GM12878 (cell line): Measurements from ENCODE around the gene TUBA3C. TPM values are rescaled to one million over a fixed set of nuclear protein-coding genes. Genes with fewer than 3 reads are reported as not detected.

Source experiments
- ATAC-seq: fragments of 200-7000 bp; cut with Tn5 transposase; 3 replicates; pipeline ENCODE4 v1.9.1; 2020; ENCODE audit warnings: mild to moderate bottlenecking, moderate library complexity
- BruUV-seq: library from RNA; stranded (reverse); fragments of 400-500 nt; replicated peaks from 2 replicates; lab custom pipeline; 2021; lab: Mats Ljungman, UMichigan
- CTCF ChIA-PET: fragments of 300-600 bp; sonication (Branson Sonifier 250); formaldehyde crosslinking; extraction: SDS; loops from one replicate; lab custom pipeline; 2021; ENCODE audit warnings: inconsistent platforms; lab: Yijun Ruan, JAX
- POLR2A ChIA-PET: fragments of 350-600 bp; formaldehyde crosslinking; extraction: SDS; loops from one replicate; lab custom pipeline; 2021; ENCODE audit warnings: inconsistent platforms; lab: Charles Lee
- RAD21 ChIA-PET: fragments of 300-600 bp; sonication (Branson Sonifier 250); formaldehyde crosslinking; loops from one replicate; lab custom pipeline; 2023; ENCODE audit warnings: antibody characterized with exemption; ENCODE audit not compliant: unreplicated experiment; lab: Charles Lee
- SMC1A ChIA-PET: fragments of 300-600 bp; sonication (Branson Sonifier 250); formaldehyde crosslinking; loops from one replicate; lab custom pipeline; 2023; ENCODE audit not compliant: unreplicated experiment, uncharacterized antibody; lab: Charles Lee
- DNase-seq: peaks from one replicate; pipeline ENCODE4 v3.0.0-alpha.2; 2011; ENCODE audit warnings: low read depth, low spot score
- FAIRE-seq: peaks from 3 replicates; lab custom pipeline; 2011; peaks lifted over from hg19 to GRCh38; lab: Jason Lieb, UNC
- H2AFZ ChIP-seq: 2 replicates; pipeline ENCODE4 v1.6.0; 2011; ENCODE audit warnings: low read depth, low read length, control low read depth; ENCODE audit not compliant: control insufficient read depth
- H3K27ac ChIP-seq: 2 replicates; pipeline ENCODE4 v1.5.1; 2011; ENCODE audit warnings: control low read depth; ENCODE audit not compliant: control insufficient read depth, insufficient read depth
- H3K27me3 ChIP-seq, 2 experiments: replicated peaks in 1 of 2; 2 replicates each; pipeline versions ENCODE4 v1.6.0 to v1.6.1; 2011; ENCODE audit warnings: low read length in 1 of 2; ENCODE audit not compliant: control insufficient read depth in 2 of 2, insufficient read depth in 2 of 2
- H3K36me3 ChIP-seq, 2 experiments: 2 replicates each; pipeline ENCODE4 v1.5.1; 2011; ENCODE audit warnings: low read length in 1 of 2; ENCODE audit not compliant: control insufficient read depth in 2 of 2, insufficient read depth in 2 of 2
- H3K4me1 ChIP-seq: 2 replicates; pipeline ENCODE4 v1.6.1; 2011; ENCODE audit warnings: mild to moderate bottlenecking, low read length, moderate library complexity, mixed read lengths; ENCODE audit not compliant: control insufficient read depth, insufficient read depth
- H3K4me2 ChIP-seq: 2 replicates; pipeline ENCODE4 v1.6.0; 2011; ENCODE audit warnings: control low read depth; ENCODE audit not compliant: control insufficient read depth, insufficient read depth
- H3K4me3 ChIP-seq: fragments of 200-600 bp; sonication (generic); 2 replicates; pipeline ENCODE4 v1.5.1; 2016
- H3K79me2 ChIP-seq: 2 replicates; pipeline ENCODE4 v1.6.0; 2011; ENCODE audit warnings: low read length; ENCODE audit not compliant: control insufficient read depth, insufficient read depth
- H3K9ac ChIP-seq: 2 replicates; pipeline ENCODE4 v1.8.0; 2011; ENCODE audit warnings: low read length, control low read depth, mixed read lengths; ENCODE audit not compliant: control insufficient read depth, insufficient read depth
- H3K9me3 ChIP-seq: replicated peaks from 3 replicates; pipeline ENCODE4 v1.5.1; 2011; ENCODE audit warnings: mild to moderate bottlenecking, low read length; ENCODE audit not compliant: control insufficient read depth, insufficient read depth
- H4K20me1 ChIP-seq: 2 replicates; pipeline ENCODE4 v1.6.0; 2011; ENCODE audit not compliant: control insufficient read depth, insufficient read depth
- BHLHE40 ChIP-seq, 2 experiments: fragments of 450-650 bp in 1 of 2; IDR thresholded peaks; 2 replicates each; pipeline ENCODE4 v1.6.1; 2011 to 2017; ENCODE audit warnings: low read depth in 2 of 2, borderline replicate concordance in 1 of 2, improper control_type of control experiment in 1 of 2, low read length in 1 of 2, mild to moderate bottlenecking in 1 of 2
- ETV6 ChIP-seq, 2 experiments: fragments of 450-650 bp in 1 of 2; IDR thresholded peaks in 1 of 2; conservative IDR thresholded peaks in 1 of 2; 2 replicates each; pipeline ENCODE4 v1.6.1; 2014; ENCODE audit warnings: antibody characterized with exemption in 1 of 2, borderline replicate concordance in 1 of 2, low read depth in 1 of 2, mild to moderate bottlenecking in 1 of 2, moderate library complexity in 1 of 2
- MEF2A ChIP-seq: IDR thresholded peaks from 2 replicates; pipeline ENCODE4 v1.6.1; 2011; ENCODE audit warnings: low read depth, mild to moderate bottlenecking, low read length, moderate library complexity; ENCODE audit not compliant: insufficient read depth
- MXI1 ChIP-seq: fragments of 150-350 bp; IDR thresholded peaks from 2 replicates; pipeline ENCODE4 v1.6.1; 2011; ENCODE audit warnings: low read depth, mild to moderate bottlenecking, inconsistent platforms, low read length, improper control_type of control experiment
- PAX5 ChIP-seq: IDR thresholded peaks from 2 replicates; pipeline ENCODE4 v1.6.1; 2011; ENCODE audit warnings: low read depth, low read length, borderline replicate concordance
- RELA ChIP-seq: fragments of 450-650 bp; IDR thresholded peaks from 2 replicates; pipeline ENCODE4 v1.8.0; 2014; ENCODE audit warnings: borderline replicate concordance; ENCODE audit not compliant: partially characterized antibody
- RUNX3 ChIP-seq: IDR thresholded peaks from 2 replicates; pipeline ENCODE4 v1.6.1; 2012; ENCODE audit warnings: low read length, inconsistent platforms
- SIX5 ChIP-seq: IDR thresholded peaks from 2 replicates; pipeline ENCODE4 v1.6.1; 2011; ENCODE audit warnings: mild to moderate bottlenecking, low read depth, low read length, moderate library complexity; ENCODE audit not compliant: severe bottlenecking
- WGBS: methylation state at CpG from one replicate; pipeline ENCODE4 v1.1.6; 2016; ENCODE audit warnings: low lambda C conversion rate; ENCODE audit not compliant: insufficient replicate concordance, insufficient coverage; ENCODE audit errors: missing lambda C conversion rate; 5-methylcytosine and 5-hydroxymethylcytosine counted together
- in situ Hi-C: fragments of 300-500 bp; cut with MboI; formaldehyde crosslinking; loops from 9 replicates; pipeline ENCODE4 v1.14.3; 2018; ENCODE audit warnings: mixed read lengths
- intact Hi-C: fragments of 100-400 bp; cut with micrococcal nuclease; formaldehyde crosslinking; loops from one replicate; pipeline ENCODE4 v1.14.2; 2022; ENCODE audit not compliant: unreplicated experiment
- polyA plus RNA-seq, 11 experiments: library from polyadenylated mRNA; depleted of rRNA in 4 of 11; unstranded in 6 of 11; stranded (reverse) in 5 of 11; fragments of >200 nt; fragmentation: Nextera tagmentation in 4 of 11; fragmentation: Illumina TruSeq in 1 of 11; extraction: Ambion mirVana in 4 of 11; extraction: Trizol in 1 of 11; gene quantifications; 1 replicate in 1 of 11; 2 replicates in 10 of 11; pipeline versions ENCODE4 v1.2.1 to v1.2.3, GENCODE V29; 2011 to 2016; ENCODE audit warnings: inconsistent platforms in 2 of 11, missing spikeins in 2 of 11, low read depth in 1 of 11
- total RNA-seq, 4 experiments: library from RNA; depleted of rRNA in 3 of 4; stranded (reverse); fragments of >200 nt in 3 of 4; fragmentation: Illumina TruSeq in 1 of 4; extraction: Trizol in 1 of 4; gene quantifications; 2 replicates each; pipeline versions ENCODE4 v1.2.1 to v1.2.3, GENCODE V29; 2013 to 2021
- TF ChIP-seq, protein P1 (sequence below), 3 experiments: IDR thresholded peaks in 2 of 3; conservative IDR thresholded peaks in 1 of 3; 2 replicates each; pipeline ENCODE4 v1.5.1; 2011; ENCODE audit warnings: low read depth in 3 of 3, low read length in 3 of 3, mild to moderate bottlenecking in 3 of 3, control low read depth in 2 of 3, moderate library complexity in 2 of 3, inconsistent platforms in 1 of 3, mixed read lengths in 1 of 3; ENCODE audit not compliant: control insufficient read depth in 2 of 3, insufficient read depth in 1 of 3; ENCODE audit errors: extremely low read depth in 1 of 3
- TF ChIP-seq, protein P2 (sequence below): IDR thresholded peaks from 2 replicates; pipeline ENCODE4 v1.6.1; 2012; ENCODE audit warnings: low read depth, low read length, improper control_type of control experiment
- TF ChIP-seq, protein P3 (sequence below): IDR thresholded peaks from 2 replicates; pipeline ENCODE4 v1.6.1; 2011; ENCODE audit warnings: borderline replicate concordance, low read depth, mild to moderate bottlenecking, moderate library complexity, mixed read lengths, low read length; ENCODE audit not compliant: insufficient read depth; ENCODE audit errors: extremely low read length
- TF ChIP-seq, protein P4 (sequence below): fragments of 450-650 bp; conservative IDR thresholded peaks from 2 replicates; pipeline ENCODE4 v1.6.1; 2017; ENCODE audit warnings: mild to moderate bottlenecking, moderate library complexity

TUBA3C gene
- total and polyA plus RNA-seq, 10 of the 15 experiments (the other 5 are each of a cell fraction or from before 2014, with no cell fraction given): 0.04 to 4.5 (median 0.31) TPM; not detected in 5

DNA sequence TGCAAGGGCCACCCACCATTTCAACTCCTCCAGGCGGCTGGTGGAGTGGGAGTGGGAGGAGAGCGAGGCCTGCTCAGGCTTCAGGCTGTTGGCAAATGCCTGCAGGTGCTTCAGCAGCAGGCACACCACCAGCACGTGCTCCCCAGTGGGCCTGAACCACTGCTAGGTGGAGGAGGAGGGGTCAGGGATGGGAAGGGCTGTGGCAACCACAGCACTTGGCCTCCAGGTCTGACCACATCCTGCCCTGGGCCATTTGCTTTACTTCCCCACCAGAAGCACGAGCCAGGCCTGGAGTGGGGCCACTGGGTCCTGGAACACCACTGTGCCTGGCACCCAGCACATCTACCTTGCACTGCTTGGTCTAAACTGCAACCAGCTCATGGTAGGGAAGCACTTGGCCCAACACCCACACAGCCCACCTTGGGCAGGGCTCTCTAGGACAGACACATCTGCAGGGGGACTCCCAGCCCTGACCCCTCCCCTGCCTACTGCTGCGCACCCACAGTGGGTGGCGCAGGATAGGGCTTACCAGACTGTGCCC, 26.2 kb downstream of the TUBA3C start:
- FAIRE-seq: no peak
- no peak overlapping the region for H3K9ac ChIP-seq
- no peak overlapping the region for H2AFZ ChIP-seq
- H3K9me3 ChIP-seq: no peaks in the 10 kb centered on the region; the same call in 2 of the 3 replicates
- intact Hi-C loops: no loop called here
- no peaks in the 10 kb centered on the region for H3K27me3 ChIP-seq
- H3K4me1 ChIP-seq: no peaks in the 10 kb centered on the region
- no peak overlapping the region for H3K27ac ChIP-seq
- DNase-seq: no peak
- H3K36me3 ChIP-seq: no peaks in the 10 kb centered on the region
- 18% methylated on average over 6 of the region's 6 CpGs for WGBS
- H3K4me3 ChIP-seq: no peak overlapping the region
- H4K20me1 ChIP-seq: no peaks in the 10 kb centered on the region
- TF ChIP-seq MXI1: no peak
- peak; percentile 21 to 81; a peak in 2 of 4 replicates for TF ChIP-seq BHLHE40 (IDR thresholded peaks at IDR 0.05; ENCODE audit: borderline replicate concordance in 1 of 2, low read depth in 2 of 2, low read length in 1 of 2)
- TF ChIP-seq MEF2A: no peak
- TF ChIP-seq, protein P1, sequence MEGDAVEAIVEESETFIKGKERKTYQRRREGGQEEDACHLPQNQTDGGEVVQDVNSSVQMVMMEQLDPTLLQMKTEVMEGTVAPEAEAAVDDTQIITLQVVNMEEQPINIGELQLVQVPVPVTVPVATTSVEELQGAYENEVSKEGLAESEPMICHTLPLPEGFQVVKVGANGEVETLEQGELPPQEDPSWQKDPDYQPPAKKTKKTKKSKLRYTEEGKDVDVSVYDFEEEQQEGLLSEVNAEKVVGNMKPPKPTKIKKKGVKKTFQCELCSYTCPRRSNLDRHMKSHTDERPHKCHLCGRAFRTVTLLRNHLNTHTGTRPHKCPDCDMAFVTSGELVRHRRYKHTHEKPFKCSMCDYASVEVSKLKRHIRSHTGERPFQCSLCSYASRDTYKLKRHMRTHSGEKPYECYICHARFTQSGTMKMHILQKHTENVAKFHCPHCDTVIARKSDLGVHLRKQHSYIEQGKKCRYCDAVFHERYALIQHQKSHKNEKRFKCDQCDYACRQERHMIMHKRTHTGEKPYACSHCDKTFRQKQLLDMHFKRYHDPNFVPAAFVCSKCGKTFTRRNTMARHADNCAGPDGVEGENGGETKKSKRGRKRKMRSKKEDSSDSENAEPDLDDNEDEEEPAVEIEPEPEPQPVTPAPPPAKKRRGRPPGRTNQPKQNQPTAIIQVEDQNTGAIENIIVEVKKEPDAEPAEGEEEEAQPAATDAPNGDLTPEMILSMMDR (IDR thresholded peaks at IDR 0.05 in 2 of 3, conservative IDR thresholded peaks at IDR 0.05 in 1 of 3; ENCODE audit: control insufficient read depth in 2 of 3, extremely low read depth in 1 of 3, insufficient read depth in 1 of 3, low read depth in 3 of 3, low read length in 3 of 3): no peak
- TF ChIP-seq RELA: no peak
- TF ChIP-seq, protein P2, sequence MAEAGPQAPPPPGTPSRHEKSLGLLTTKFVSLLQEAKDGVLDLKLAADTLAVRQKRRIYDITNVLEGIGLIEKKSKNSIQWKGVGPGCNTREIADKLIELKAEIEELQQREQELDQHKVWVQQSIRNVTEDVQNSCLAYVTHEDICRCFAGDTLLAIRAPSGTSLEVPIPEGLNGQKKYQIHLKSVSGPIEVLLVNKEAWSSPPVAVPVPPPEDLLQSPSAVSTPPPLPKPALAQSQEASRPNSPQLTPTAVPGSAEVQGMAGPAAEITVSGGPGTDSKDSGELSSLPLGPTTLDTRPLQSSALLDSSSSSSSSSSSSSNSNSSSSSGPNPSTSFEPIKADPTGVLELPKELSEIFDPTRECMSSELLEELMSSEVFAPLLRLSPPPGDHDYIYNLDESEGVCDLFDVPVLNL: no peak
- TF ChIP-seq, protein P3, sequence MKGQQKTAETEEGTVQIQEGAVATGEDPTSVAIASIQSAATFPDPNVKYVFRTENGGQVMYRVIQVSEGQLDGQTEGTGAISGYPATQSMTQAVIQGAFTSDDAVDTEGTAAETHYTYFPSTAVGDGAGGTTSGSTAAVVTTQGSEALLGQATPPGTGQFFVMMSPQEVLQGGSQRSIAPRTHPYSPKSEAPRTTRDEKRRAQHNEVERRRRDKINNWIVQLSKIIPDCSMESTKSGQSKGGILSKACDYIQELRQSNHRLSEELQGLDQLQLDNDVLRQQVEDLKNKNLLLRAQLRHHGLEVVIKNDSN: no peak
- TF ChIP-seq SIX5: no peak
- no peak for TF ChIP-seq PAX5
- TF ChIP-seq, protein P4, sequence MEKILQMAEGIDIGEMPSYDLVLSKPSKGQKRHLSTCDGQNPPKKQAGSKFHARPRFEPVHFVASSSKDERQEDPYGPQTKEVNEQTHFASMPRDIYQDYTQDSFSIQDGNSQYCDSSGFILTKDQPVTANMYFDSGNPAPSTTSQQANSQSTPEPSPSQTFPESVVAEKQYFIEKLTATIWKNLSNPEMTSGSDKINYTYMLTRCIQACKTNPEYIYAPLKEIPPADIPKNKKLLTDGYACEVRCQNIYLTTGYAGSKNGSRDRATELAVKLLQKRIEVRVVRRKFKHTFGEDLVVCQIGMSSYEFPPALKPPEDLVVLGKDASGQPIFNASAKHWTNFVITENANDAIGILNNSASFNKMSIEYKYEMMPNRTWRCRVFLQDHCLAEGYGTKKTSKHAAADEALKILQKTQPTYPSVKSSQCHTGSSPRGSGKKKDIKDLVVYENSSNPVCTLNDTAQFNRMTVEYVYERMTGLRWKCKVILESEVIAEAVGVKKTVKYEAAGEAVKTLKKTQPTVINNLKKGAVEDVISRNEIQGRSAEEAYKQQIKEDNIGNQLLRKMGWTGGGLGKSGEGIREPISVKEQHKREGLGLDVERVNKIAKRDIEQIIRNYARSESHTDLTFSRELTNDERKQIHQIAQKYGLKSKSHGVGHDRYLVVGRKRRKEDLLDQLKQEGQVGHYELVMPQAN: no peak
- TF ChIP-seq ETV6 (conservative IDR thresholded peaks at IDR 0.05 in 1 of 2, IDR thresholded peaks at IDR 0.05 in 1 of 2; ENCODE audit: borderline replicate concordance in 1 of 2, low read depth in 1 of 2): no peak
- peak; percentile 62 for TF ChIP-seq RUNX3
- ATAC-seq: no peak
- CTCF ChIA-PET: interaction anchor here (1.3 kb wide), 1 partner anchor 283 kb away, joined by 5 read pairs; no protein-coding TSS in a partner anchor
- H3K79me2 ChIP-seq: no peaks in the 10 kb centered on the region
- RAD21 ChIA-PET: interaction anchor here (1.8 kb wide), 1 partner anchor 130 kb away, joined by 5 read pairs; no protein-coding TSS in a partner anchor
- no TSS peak for BruUV-seq
- SMC1A ChIA-PET: interaction anchor here (0.9 kb wide), 1 partner anchor 130 kb away, joined by 3 read pairs; no protein-coding TSS in a partner anchor
- H3K4me2 ChIP-seq: no peak overlapping the region
- in situ Hi-C loops: no loop called here
- POLR2A ChIA-PET: interaction anchor here (0.6 kb wide), 1 partner anchor 416 kb away, joined by 3 read pairs; no protein-coding TSS in a partner anchor
